Measurements from ENCODE around the gene RCC1.

RCC1 gene

DNA sequence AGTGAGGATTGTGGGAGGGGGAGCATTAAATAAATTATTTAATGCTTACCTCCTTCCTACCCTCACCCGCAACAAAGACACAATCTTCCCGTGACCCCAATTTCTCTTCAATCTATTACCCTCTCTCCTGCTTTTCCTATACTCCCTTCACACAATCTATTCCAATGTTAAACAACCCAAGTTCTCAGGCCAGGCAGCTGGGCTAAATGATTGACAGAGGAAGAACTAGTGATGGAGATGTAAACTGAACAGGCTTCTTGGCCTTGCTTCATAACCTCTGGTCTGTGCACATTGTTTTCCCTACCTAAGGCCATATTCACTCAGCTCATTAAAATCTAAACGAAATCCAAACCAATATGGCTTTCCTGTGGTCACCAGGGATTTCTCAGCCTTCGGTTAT lies 3.9 kb upstream of the RCC1 start:
- in situ Hi-C loops (cut with MboI; ENCODE audit: low pct_unique_long_range_greater_than_20kb, low sequenced_read_pairs, unreplicated experiment), result no loop called here
- TF ChIP-seq, protein P1, sequence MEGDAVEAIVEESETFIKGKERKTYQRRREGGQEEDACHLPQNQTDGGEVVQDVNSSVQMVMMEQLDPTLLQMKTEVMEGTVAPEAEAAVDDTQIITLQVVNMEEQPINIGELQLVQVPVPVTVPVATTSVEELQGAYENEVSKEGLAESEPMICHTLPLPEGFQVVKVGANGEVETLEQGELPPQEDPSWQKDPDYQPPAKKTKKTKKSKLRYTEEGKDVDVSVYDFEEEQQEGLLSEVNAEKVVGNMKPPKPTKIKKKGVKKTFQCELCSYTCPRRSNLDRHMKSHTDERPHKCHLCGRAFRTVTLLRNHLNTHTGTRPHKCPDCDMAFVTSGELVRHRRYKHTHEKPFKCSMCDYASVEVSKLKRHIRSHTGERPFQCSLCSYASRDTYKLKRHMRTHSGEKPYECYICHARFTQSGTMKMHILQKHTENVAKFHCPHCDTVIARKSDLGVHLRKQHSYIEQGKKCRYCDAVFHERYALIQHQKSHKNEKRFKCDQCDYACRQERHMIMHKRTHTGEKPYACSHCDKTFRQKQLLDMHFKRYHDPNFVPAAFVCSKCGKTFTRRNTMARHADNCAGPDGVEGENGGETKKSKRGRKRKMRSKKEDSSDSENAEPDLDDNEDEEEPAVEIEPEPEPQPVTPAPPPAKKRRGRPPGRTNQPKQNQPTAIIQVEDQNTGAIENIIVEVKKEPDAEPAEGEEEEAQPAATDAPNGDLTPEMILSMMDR (IDR thresholded peaks at IDR 0.05; ENCODE audit: extremely low read depth, insufficient read depth, missing control alignments), result no peak
- DNase-seq (ENCODE audit: low spot score), result no peak

DNA sequence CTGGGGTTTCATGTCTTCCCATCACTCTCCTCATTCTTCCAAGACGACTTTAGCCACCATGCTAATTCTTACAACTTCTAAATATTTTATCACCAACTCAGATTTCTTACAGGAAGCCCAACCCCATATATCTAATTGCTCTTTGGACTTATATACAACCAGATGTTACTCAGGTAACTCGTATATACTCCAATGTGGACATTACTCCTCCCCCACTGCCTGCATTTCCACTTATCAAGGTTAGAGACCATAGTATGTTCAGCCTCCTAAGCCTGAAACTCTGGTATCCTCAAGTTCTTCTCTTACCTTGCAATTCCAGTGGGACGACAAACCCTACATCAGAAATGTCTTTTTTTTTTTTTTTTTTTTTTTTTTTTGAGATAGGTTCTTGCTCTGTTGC lies 2.7 kb upstream of the RCC1 start:
- in situ Hi-C loops (cut with MboI; ENCODE audit: low pct_unique_long_range_greater_than_20kb, low sequenced_read_pairs, unreplicated experiment), result no loop called here
- no peak for DNase-seq (ENCODE audit: low spot score)
- TF ChIP-seq, protein P1 (IDR thresholded peaks at IDR 0.05; ENCODE audit: extremely low read depth, insufficient read depth, missing control alignments), result no peak

DNA sequence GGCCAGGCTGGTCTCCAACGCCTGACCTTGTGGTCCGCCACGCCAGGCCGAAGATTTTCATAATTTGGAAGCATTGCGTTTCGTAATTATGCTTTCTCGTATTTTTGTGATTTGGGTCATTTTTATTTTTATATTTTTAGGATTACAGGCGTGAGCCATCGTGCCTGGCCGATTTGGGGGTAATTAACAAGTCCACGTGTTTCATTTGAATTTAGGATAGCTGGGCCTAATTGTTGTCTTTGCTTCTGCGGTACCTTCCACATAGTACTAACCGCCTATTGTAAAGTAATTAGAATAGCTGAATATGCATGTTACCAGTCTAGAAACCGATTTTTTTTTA lies 1.0 kb downstream of the RCC1 start:
- DNase-seq (ENCODE audit: low spot score), result no peak
- TF ChIP-seq, protein P1 (IDR thresholded peaks at IDR 0.05; ENCODE audit: extremely low read depth, insufficient read depth, missing control alignments), result no peak
- in situ Hi-C loops (cut with MboI; ENCODE audit: low pct_unique_long_range_greater_than_20kb, low sequenced_read_pairs, unreplicated experiment), result no loop called here

DNA sequence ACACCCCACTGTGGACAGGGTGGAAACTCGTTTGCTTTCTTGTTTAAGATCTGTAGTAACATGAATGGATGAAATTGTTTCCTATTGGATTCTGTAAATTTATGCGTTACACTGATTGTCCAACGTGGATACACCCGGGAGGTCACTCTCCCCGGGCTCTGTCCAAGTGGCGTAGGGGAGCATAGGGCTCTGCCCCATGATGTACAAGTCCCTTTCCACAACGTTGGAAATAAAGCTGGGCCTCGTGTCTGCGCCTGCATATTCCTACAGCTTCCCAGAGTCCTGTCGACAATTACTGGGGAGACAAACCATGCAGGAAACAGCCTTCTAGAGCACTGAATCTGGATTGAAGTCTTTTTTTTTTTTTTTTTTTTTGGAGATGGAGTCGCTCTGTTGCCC lies 1.4 kb downstream of the RCC1 start:
- in situ Hi-C loops (cut with MboI; ENCODE audit: low pct_unique_long_range_greater_than_20kb, low sequenced_read_pairs, unreplicated experiment), result no loop called here
- TF ChIP-seq, protein P1 (IDR thresholded peaks at IDR 0.05; ENCODE audit: extremely low read depth, insufficient read depth, missing control alignments), result no peak
- no peak for DNase-seq (ENCODE audit: low spot score)

DNA sequence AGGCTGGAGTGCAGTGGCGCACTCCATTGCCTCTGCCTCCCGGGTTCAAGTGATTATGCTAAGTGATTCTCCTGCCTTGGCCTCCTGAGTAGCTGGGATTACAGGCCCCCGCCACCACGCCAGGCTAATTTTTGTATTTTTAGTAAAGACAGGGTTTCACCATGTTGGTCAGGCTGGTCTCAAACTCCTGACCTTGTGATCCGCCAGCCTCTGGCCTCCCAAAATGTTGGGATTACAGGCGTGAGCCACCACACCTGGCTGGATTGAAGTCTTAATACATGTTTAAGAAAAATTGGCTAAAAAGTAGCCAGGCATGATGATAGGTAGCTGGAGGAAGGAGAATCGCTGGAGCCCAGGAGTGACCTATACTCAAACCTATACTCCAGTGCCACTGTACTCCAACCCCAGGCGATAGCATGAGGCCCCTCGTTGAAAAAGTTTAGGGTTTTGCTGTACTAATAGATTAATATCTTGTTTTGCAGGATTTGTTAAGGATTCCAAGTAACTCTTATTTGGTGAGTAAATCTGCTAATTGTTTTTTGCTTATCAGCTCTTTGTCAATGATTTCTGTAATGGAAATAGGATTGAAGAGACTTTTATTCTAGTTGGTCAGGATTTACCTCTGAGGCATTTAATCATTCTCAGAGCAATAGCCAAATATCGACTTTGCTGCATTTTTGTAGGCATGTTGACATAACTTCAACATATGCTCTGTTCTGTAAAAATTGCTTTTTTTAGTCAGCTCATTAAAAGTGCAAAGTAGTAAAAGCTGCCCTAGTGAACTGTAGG lies 2.0 kb downstream of the RCC1 start:
- in situ Hi-C loops (cut with MboI; ENCODE audit: low pct_unique_long_range_greater_than_20kb, low sequenced_read_pairs, unreplicated experiment), result no loop called here
- DNase-seq (ENCODE audit: low spot score), result no peak
- TF ChIP-seq, protein P1 (IDR thresholded peaks at IDR 0.05; ENCODE audit: extremely low read depth, insufficient read depth, missing control alignments), result no peak

DNA sequence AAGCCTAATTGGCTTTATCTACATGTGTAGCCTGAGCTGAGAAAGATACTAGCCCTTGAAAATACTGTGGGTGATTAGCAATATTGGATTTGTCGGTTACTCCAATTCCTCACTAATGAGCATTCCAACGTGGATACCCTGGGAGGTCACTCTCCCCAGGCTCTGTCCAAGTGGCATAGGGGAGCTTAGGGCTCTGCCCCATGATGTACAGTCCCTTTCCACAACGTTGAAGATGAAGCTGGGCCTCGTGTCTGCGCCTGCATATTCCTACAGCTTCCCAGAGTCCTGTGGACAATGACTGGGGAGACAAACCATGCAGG lies 2.6 kb downstream of the RCC1 start:
- in situ Hi-C loops (cut with MboI; ENCODE audit: low pct_unique_long_range_greater_than_20kb, low sequenced_read_pairs, unreplicated experiment), result no loop called here
- no peak for DNase-seq (ENCODE audit: low spot score)
- TF ChIP-seq, protein P1 (IDR thresholded peaks at IDR 0.05; ENCODE audit: extremely low read depth, insufficient read depth, missing control alignments), result no peak
